Fibroblast of peridontal ligament (primary cell): ENCODE data around the gene S100A9.
"Not testable (repeated sequence)": the region's sequence is repeated elsewhere in the genome, so short reads cannot be mapped to it uniquely, and the experiment has no call there.

Experiments used
- DNase-seq: peaks from one replicate; pipeline ENCODE4 v3.0.0-alpha.2; 2010; ENCODE audit errors: extremely low read depth

The S100A9 gene

DNA sequence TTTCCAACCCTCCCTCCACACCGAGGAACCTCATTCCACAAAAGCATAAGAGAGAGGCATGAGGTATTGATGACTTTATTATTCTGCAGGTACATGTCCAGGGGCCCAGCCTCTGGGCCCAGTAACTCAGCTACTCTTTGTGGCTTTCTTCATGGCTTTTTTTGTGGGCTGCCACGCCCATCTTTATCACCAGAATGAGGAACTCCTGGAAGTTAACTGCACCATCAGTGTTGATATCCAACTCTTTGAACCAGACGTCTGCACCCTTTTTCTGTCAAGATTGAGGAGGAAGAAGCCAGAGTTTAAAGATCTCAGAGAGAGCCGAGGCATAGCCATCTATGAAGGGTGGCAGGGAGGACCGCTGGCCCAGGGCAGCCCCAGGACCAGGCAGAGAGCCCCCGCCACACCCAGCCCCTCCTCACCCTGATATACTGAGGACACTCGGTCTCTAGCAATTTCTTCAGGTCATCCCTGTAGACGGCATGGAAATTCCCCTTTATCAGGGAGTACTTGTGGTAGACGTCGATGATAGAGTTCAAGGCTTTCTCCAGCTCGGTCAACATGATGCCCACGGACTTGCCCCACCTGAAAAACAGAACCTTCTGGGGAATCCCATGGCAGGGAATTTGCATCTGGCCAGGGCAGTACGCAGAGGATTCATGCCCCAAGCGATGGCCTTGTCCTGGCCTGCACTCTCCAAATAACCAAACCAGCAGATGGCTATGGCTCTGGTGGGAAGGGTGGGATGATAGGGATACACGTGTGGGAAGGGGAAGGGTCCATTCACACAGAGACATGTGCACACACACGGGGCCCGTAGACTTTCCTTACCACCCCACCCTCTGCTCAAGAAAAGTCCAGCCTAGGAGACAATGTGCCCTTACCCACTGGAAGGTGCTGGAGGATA is 32.6 kb downstream of the S100A9 start:
- DNase-seq = no peak

DNA sequence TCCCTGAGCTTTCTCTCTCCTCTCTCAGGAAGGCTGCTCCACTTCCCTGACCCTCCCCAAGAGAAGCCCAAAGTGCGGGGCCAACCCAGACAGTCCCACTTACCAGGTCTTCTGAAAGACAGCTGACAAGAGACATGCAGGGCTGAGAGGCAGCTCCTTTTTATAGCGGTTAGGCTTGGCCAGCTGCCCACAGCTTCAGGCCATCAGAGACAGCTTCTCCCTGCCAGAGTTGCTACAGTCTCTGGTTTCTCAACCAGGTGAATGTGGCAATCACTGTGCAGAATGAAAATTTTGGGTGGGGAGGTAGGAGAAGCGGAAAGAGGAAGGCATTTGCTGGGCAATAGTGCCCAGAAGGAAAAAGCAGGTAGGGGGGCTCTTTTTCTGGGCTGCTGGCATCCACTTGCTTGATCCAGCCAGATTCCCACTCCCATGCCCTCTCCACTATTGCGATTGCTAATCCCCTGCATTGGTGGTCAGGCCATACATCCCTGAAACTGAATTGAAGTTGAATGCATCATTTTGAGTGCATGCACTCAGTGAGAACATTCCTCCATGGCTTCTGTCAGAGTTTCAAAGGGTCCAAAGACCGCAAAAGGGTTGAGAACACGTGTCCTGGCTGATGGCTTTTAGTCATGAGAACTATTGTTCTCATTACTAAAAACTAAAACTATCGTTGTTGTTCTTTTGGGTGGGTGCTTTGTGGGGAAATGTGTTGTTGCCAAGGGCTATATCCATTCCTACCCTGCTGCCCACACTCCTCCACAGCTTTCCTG is 33.5 kb downstream of the S100A9 start, which contains the start of gene S100A8:
S100A8 (minus strand) TSS at position 136 of the 773 bp plus-strand sequence. CDS start 538 bp downstream, outside the sequence.
- DNase-seq = no peak

DNA sequence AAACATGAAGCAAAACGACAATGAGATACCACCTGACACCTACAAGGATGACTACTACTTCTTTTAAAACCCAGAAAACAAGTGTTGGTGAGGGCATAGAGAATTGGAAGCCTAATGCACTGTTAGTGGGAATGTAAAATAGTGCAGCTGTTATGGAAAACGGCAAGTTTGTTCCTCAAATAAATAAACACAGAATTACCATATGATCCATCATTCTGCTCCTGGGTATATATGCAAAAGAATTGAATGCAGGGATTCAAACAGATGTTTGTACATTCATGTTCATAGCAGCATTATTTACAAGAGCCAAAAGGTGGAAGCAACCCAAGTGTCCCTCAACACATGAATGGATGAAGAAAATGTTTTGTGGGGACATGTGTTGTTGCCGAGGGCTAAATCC is 34.6 kb downstream of the S100A9 start:
- DNase-seq = no peak

DNA sequence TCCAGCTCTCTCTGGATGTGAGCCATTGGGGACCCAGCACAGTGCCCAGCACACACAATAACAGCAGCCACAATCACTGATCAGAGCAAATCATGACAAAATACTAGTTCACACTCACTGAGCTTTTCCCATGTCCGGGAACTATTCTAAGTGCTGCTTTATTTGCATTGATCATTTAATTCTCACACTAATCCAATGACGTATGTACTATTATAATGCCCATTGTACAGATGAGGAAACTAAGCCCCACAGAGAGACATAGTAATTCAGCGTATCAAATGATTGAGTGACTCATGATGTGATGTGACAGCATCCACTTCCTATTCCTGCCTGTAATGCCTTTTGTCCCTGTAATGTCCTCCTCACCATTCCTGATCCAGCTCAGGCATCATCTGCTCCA is 35.2 kb downstream of the S100A9 start:
- DNase-seq = no peak

DNA sequence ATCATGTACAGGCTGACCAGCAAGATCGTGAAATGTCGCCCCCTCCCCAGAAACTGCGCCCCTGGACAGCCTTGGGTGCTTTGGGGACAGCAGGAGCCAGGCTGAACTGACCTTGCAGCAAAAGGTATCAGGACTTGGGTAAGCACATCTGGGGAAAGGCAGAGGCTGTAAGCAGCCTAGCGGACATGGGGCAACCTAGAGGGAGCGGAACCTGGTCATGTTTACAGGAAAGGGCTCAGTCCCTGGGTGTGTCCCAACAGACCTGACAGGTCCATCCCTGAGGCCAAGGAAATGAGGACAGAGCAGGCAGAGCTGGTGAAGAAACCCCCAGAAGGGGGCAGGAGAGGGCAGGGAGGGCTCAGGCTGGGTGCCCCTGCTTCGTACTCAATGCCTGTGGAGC is 36.3 kb downstream of the S100A9 start:
- no peak for DNase-seq

DNA sequence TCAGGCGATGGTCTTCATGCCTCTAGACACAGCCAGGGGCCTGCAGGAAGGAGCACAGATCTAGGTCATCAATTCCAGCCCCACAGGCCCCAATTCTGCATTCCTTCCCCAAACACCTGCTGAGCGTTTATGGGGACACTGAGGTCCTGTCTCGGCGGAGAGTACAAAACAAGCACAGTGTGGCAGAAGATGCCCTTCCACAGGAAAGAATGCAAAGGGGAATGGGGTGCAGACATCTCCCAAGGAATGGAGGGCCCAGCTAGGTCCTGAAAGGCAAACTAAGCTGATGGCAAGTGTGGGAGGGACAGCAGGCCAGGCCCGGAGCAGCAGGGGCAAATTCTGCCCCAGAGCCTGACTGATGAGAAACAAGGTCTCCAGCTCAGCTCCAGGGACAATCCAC is 36.7 kb downstream of the S100A9 start:
- DNase-seq = no peak

DNA sequence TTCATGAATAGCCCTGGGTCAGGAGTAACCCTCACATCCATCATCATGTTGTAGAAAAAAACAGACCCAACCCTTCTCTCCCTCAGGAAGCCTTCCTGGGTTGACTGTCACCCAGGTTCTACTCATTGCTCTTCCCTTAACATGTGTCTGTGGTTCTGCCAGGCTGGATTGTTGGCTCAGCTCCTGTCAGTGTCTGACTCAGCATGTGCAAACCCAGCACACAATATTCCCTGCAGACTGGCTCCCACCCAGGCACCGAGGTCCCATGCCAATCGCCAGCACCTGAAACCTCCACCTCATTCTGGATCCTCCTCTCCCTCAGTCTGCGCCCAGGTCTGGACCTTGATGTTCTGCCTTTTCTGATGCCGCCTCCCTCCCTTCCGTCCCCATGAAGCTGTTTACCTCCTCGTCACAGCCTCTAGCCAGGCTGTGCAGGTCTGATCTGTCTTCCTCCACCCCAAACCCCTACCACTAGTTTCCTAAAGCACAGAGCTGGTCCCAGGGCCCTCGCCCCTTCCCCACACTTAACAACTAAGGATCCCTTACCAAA is 37.6 kb downstream of the S100A9 start:
- no peak for DNase-seq

DNA sequence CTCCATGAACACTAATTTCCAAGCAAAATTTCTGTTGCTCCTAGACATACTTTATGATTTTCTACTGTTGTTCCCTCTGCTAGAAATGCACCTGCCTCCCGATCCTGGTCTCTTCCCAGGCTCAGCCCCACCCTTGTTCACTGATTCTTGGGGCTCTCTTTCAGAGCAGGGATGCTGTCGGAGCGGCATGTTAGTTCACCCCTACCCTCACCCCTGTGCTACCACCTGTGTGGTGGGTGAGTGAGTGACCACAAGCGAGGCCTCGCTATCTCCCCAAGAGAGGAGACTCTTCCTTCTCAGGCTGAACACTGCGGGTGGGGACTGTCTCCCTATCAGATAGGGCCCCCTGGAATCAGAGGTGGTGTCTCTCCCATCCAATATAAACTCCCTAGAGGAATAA is 38.1 kb downstream of the S100A9 start:
- DNase-seq = no peak

DNA sequence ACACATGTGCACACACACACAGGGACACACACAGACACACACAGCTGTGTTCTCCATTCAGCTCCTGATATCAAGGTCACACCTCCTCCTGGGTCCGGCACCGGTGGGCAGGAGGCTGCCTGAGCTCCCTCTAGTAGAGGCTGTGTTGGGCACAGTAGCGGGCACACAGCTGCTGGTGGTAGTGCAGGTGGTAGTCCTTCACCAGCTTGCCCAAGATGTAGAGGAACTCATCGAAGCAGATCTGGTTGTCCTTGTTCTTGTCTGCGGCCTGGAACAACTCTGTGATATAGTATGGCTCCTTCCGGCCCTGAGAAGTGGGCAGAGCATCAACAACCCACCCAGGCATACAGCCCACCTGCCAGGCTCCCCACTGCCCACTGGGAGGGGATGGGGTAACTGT is 38.8 kb downstream of the S100A9 start:
- DNase-seq = no peak

DNA sequence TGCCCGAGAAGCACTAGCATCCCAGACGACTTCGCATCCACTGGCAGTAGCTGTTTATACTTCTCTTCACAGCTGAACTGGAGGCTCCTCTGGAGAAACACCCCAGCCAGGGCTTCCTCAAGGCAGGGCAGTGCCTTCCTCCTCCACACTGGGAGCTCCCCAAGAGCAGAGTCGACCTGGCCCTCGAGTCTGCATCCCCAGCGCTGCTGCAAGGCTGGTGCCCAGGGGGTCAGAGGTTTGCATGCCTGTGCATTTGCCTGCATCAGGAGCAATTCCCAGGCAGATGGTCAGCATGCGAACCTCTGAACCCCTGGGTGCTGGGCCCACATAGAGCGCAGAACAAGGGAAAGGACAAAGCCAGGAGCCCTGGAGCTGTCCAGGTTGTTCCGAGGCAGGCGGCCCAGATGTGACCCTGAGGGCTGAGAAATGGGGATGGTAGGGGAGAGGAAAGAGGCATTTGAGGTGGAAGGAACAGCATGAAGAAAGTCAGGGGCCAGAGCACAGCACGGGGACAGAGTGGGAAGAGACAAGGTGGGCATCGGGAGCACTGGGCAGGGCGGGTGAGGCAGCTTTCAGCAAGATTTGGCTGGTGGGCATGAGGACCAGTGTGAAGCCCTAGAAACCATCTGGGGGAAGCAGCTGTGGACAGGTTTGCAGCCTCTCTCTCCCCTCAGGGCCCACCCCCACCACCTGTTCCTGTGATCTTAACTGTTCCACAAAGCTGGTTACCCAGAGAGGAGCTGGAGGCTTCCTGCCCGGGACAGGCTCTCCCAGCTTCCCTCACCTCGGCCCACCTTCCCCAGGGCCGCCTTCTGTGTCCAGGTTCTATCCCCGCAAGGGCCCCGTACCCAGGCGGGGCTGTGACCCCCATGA is 39.6 kb downstream of the S100A9 start:
- no peak for DNase-seq

DNA sequence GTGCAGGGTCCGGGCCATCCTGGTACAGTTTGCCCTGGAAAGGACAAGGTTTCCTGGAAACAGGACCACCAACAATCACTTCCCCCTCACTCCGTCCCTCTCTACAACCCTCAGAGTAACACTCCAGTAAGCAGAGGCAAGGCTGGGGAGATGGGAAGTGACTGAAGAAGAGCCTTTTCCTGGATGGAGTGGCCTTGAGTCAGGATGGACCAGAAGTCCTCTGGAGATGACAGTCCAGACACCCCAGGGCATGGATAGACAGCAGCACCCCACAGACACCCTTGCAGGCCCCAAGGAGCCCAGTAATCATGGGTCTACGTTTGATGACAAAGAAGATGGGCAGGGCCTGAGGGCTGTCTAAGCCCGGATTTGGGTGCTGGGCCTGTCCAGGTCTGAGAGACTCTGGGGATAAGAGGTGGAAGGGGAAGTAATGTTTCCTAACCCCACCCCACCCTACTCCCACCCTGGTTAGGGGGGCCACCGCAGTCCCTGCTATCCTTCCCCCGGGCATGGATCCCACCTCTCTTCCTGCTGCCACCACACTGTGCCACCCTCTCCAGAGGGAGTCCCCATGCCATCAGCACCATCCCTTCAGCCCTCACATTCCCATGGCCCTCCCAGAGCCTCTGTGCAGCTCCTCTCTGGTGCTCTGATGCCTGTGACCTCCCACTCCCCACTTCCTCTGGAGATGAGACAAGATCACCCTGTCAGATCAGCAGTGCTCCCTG is 40.4 kb downstream of the S100A9 start:
- no peak for DNase-seq

DNA sequence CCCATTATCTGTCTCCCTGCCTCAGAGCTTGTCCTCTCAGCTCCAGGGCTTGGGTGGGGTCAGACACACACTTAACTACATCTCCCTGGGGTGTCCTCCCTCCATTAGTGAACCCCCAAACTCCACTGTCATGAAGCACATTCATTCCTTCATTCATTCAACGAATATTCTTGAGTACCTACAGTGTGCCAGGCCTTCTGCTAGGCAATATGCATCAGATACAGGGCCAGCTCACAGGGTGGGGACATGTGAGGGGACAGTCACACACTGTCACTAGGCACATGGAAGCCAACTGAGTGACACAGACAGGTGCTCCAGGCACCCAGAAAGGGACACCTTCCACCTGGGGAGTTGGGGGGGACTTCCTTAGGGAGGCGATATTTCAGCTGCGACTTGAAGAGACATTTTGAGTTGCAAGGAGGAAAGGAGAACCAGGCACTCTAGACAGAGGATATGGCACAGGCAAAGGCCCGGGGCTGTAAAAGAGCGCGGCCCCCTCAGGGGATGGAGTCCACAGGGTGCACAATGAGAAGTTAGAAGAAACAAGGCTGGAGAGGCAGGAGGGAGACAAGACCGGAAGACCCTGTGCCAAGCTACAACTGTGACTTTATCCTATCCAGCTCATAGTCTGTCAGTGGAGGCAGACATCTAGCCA is 41.9 kb downstream of the S100A9 start:
- DNase-seq = no peak

DNA sequence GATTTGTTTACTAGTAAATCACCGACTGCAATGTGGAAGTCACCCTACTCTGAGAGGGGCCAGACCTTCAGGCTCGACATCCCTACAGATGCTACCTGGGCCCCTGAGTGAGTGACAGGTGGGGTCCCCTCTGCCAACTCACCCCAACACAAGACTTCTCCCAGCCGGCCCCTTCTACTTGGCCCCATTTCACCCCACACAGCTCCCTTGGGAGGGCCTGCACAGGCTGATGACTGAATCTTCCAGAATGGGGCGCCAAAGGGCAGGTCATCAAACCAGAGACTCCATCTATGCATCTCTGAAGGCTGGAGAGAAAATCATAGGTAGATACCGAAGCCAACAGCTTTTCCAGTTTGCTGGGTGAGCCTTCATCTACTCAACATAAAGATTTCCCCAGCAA is 42.6 kb downstream of the S100A9 start:
- no peak for DNase-seq

DNA sequence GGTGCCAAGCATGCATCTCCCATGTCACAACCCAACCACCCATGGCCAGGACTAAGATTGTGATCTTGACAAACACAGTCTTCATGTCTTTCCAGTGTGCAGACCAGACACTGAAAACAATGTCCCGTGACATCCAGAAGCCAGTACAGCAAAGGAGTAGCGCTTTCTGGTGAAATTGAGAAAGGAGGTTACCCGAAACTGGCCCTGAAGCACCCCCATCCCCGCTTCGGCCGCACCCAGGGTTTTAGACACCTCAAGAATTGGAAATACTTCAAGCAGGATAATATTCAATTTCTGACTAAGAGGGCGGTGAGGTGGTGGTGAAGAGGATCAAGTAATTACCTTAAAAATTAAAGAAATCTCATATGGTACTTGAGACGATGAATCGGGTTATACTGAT is 43.8 kb downstream of the S100A9 start:
- no peak for DNase-seq

DNA sequence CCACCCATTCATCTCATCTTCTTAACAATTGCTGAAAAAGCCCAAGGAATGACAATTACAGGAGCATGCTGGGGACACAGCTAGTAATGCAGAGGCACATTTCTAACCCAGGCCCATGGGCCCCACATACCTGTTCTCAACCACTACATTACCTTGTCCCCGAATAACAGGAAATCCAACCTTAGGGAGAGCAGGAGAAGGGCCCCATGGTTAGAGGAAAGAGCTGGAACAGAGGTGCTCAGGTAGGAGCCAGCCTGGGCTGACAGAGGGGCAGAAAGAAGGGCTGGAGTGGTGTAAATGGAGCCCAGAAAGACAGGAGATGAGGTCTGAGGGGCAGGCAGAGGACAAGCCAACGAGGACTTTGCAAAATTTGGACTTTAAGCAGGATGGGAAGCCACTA is 44.6 kb downstream of the S100A9 start:
- no peak for DNase-seq

DNA sequence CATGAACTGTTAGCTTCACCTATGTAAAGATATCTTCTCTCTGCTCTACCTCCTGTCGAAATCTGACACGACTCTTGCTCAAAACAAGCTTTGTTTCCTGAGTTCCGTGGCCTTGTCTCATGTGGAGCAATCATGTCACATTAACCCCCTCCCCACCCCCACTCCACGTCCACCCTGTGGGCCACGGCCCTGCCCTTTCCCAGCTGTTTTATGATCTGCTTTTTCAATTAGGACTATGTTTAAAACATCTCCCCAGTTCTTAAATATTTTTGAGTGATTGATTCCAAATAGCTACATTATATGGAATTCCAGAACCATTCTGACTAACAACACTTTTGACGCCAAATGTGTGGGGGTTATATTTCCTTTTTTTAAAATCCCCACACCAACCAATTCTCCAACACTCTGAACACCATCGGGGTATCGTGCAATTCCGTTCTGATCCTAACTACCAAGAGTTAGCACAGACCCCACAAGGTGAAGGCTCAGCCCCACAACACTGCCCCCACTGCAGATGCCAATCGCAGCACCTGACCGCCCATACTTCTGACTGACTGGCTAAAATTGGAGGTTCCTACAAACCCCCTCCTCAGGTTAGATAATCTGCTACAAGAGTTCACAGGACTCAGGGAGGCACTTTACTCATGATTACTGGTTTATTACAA is 45.9 kb downstream of the S100A9 start:
- DNase-seq = no peak

DNA sequence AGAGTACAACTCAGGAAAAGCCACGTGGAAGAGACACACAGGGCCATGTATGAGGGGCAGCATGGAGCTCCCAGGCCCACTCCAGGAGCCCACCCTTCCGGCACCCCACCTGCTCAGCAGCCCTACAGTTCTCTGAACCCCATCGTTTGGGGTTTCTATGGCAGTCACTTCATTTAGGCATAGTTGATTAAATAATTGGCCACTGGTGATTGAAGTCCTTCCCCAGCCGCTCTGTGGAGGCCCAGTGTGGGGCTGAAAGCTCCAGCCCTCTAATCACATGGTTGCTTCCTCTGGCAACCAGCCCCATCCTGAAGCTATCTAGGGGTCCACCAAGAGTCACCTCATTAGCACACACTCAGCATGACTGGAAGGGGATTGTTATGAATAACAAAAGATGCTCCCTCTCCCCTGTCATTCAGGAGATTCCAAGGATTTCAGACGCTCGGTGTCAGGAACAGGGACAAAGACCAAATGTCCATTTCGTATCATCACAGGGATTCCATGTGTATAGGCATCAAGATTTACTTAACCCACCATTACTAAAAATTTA is 46.5 kb downstream of the S100A9 start:
- no peak for DNase-seq

DNA sequence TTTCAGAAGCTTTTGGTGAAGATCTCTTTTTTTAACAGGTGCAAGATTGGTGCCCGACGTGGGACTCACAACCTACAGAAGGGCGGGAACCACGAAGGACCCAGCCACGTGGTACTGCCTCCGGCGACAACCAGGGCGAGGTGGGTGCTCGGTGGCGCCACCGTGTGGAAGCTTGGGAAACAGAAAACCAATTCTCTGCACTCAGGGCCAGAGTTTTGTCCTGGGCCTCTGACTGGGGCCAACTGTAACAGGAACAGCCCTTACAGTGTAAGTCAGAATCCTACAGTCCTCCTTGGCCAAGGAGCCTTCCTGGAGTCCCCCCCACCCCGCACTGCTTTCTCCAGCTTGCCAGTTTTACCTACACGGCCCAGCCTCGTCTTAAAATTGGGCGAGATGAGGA is 47.1 kb downstream of the S100A9 start:
- no peak for DNase-seq

DNA sequence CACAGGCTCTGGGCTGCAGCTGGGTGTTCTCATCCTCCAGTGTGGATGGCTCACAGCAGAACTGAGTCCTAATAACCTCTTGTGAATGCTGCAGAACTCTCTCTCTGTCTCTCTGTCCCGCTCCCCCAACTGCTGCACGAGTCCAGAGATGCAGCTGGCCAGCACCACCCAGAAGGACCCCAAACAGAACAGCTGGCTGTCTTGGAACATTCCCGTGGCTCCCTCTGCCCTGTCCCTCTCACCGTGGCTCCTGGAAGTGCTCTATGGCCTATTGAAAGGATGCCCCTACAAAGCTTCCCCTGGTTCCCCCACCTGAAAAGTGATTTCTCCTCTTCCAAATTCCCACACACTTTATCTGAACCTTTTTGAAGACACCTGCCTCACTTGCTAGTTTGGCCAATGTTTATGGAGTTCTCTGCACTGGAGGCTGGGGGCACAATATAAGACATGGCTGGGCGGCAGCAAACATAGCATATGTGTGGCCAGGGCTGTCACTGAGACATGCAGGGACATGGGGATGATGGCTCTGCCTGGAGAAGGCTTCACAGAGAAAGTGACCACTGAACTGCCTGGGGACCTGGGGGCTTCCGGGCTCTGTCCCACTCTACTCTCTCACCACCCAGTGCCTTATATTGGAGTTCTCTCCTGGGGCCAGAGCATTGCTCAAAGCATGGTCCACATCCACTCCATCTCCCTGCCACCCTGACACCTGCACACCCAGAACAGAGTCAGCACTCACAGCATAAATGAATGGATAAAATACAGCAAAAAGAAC is 48.4 kb downstream of the S100A9 start:
- not testable (repeated sequence) for DNase-seq
